Natural killer cell (primary cell): ENCODE results near the gene LPIN3. TPM values are rescaled to one million over a fixed set of nuclear protein-coding genes. Genes with fewer than 3 reads are reported as not detected.

Experiments
- ATAC-seq, 3 donors: fragments of 150-1000 bp in 2 of 3; fragments of 200-7000 bp in 1 of 3; cut with Tn5 transposase; 1 replicate in 1 of 3; 2 replicates in 2 of 3; pipeline ENCODE4 v1.10.0; 2021; ENCODE audit warnings: mild to moderate bottlenecking in 2 of 3, moderate library complexity in 2 of 3
- DNase-seq, 2 donors: peaks; one replicate each; pipeline versions ENCODE4 v3.0.0 to v3.0.0-alpha.2; 2013 to 2021; ENCODE audit warnings: mixed read lengths in 1 of 2
- H3K27ac ChIP-seq: one replicate; pipeline ENCODE4 v1.5.1; 2013; ENCODE audit warnings: mild to moderate bottlenecking, low read length
- H3K27me3 ChIP-seq: one replicate; pipeline ENCODE4 v1.6.1; 2013; ENCODE audit warnings: low read length; ENCODE audit not compliant: control insufficient read depth, insufficient read depth
- H3K36me3 ChIP-seq: one replicate; pipeline ENCODE4 v1.6.1; 2013; ENCODE audit warnings: low read length; ENCODE audit not compliant: control insufficient read depth, insufficient read depth
- H3K4me1 ChIP-seq: one replicate; pipeline ENCODE4 v1.6.1; 2013; ENCODE audit warnings: low read length; ENCODE audit not compliant: control insufficient read depth, insufficient read depth
- H3K4me3 ChIP-seq: one replicate; pipeline ENCODE4 v1.5.1; 2013; ENCODE audit warnings: low read length
- H3K9me3 ChIP-seq: one replicate; pipeline ENCODE4 v1.6.1; 2013; ENCODE audit warnings: low read length; ENCODE audit not compliant: control insufficient read depth, insufficient read depth
- H3K27ac Mint-ChIP-seq, 2 donors: one replicate each; pipeline ENCODE4 v1.8.0; 2022; ENCODE audit warnings: mild to moderate bottlenecking in 2 of 2, mixed read lengths in 2 of 2, moderate library complexity in 1 of 2
- H3K27me3 Mint-ChIP-seq, 2 donors: one replicate each; pipeline ENCODE4 v1.8.0; 2022; ENCODE audit warnings: low read depth in 2 of 2, mixed read lengths in 2 of 2
- H3K36me3 Mint-ChIP-seq: one replicate; pipeline ENCODE4 v1.8.0; 2022; ENCODE audit warnings: mixed read lengths
- H3K4me1 Mint-ChIP-seq, 2 donors: one replicate each; pipeline ENCODE4 v1.8.0; 2022; ENCODE audit warnings: mixed read lengths in 2 of 2
- H3K4me3 Mint-ChIP-seq: one replicate; pipeline ENCODE4 v1.8.0; 2022; ENCODE audit warnings: mild to moderate bottlenecking, moderate library complexity, mixed read lengths
- H3K9me3 Mint-ChIP-seq, 2 donors: one replicate each; pipeline ENCODE4 v1.8.0; 2022; ENCODE audit warnings: mixed read lengths in 2 of 2
- CTCF ChIP-seq: fragments of 200-600 bp; IDR thresholded peaks from one replicate; pipeline ENCODE4 v1.8.0; 2022; ENCODE audit warnings: antibody characterized with exemption
- WGBS: methylation state at CpG from one replicate; pipeline ENCODE4 v1.1.7; 2013; ENCODE audit warnings: missing lambda C conversion rate; ENCODE audit not compliant: insufficient coverage; 5-methylcytosine and 5-hydroxymethylcytosine counted together
- intact Hi-C: fragments of 100-400 bp; cut with micrococcal nuclease; formaldehyde crosslinking; loops from one replicate; pipeline ENCODE4 v1.14.2; 2022
- total RNA-seq, 4 donors: library from RNA; stranded (reverse); fragments of 120-200 nt in 1 of 4; gene quantifications; one replicate each; pipeline versions ENCODE4 v1.2.3 to v1.2.4, GENCODE V29; 2013 to 2022

The LPIN3 gene
- total RNA-seq, 3 donors from 2014 or later (not counting 1 experiment from before 2014, with no cell fraction given) = 0.07 to 0.28 TPM; not detected in 1

GRCh38 chr20:41339957-41340326 is 679 bp upstream of the LPIN3 start:
- peak; percentile 99 for TF ChIP-seq CTCF
- H3K27me3 ChIP-seq = peaks cover 7% of the 10 kb centered on the region
- peak overlapping the region; percentile 87 for H3K4me3 Mint-ChIP-seq
- H3K4me1 Mint-ChIP-seq = peaks cover 11% of the 10 kb centered on the region in 2 donors
- H3K27ac ChIP-seq = no peak overlapping the region
- intact Hi-C loops = loop anchor here (1.0 to 5.0 kb wide), 4 partner anchors 108 to 372 kb away; no protein-coding TSS in a partner anchor
- peak; percentile 81 to 90 for DNase-seq
- ATAC-seq = peak; percentile 89 to 97 (median 95)
- peaks cover 13% of the 10 kb centered on the region for H3K4me1 ChIP-seq
- no peaks in the 10 kb centered on the region for H3K9me3 ChIP-seq
- peak overlapping the region in 1 of 2 donors; percentile 82 for H3K27ac Mint-ChIP-seq
- WGBS = 5% methylated on average over 25 of the region's 25 CpGs
- peak overlapping the region; percentile 15 for H3K4me3 ChIP-seq
- no peaks in the 10 kb centered on the region for H3K9me3 Mint-ChIP-seq
- H3K27me3 Mint-ChIP-seq = peaks cover 11 to 19% of the 10 kb centered on the region in 2 donors
- no peaks in the 10 kb centered on the region for H3K36me3 ChIP-seq
- no peaks in the 10 kb centered on the region for H3K36me3 Mint-ChIP-seq

- H3K27me3 Mint-ChIP-seq = peaks cover 8 to 12% of the 10 kb centered on the region in 2 donors
- 93% methylated on average over 9 of the region's 9 CpGs for WGBS
- ATAC-seq (no peak), DNase-seq (no peak)
- Histone ChIP-seq H3K4me1 (peaks cover 13% of the 10 kb centered on the region), H3K27ac (no peak overlapping the region), H3K4me3 (no peak overlapping the region), H3K9me3 (no peaks in the 10 kb centered on the region), H3K36me3 (no peaks in the 10 kb centered on the region), H3K27me3 (peaks cover 7% of the 10 kb centered on the region)
- peak overlapping the region in 1 of 2 donors; percentile 3 for H3K27ac Mint-ChIP-seq
- no peak overlapping the region for H3K4me3 Mint-ChIP-seq
- TF ChIP-seq CTCF = no peak
- H3K9me3 Mint-ChIP-seq = no peaks in the 10 kb centered on the region
- H3K4me1 Mint-ChIP-seq = peaks cover 11% of the 10 kb centered on the region in 2 donors
- H3K36me3 Mint-ChIP-seq = no peaks in the 10 kb centered on the region
- intact Hi-C loops = loop anchor here (5.0 kb wide), 1 partner anchor 110 kb away; no protein-coding TSS in a partner anchor
These were observed 2.1 kb downstream of the LPIN3 start for GRCh38 chr20:41342474-41343464.

- no peak overlapping the region for H3K4me3 ChIP-seq
- H3K36me3 ChIP-seq = no peaks in the 10 kb centered on the region
- WGBS = 92% methylated on average over 4 of the region's 4 CpGs
- DNase-seq = no peak
- intact Hi-C loops = loop anchor here (5.0 kb wide), 1 partner anchor 112 kb away; no protein-coding TSS in a partner anchor
- H3K9me3 ChIP-seq = no peaks in the 10 kb centered on the region
- Mint-ChIP-seq H3K4me3 (no peak overlapping the region), H3K9me3 (no peaks in the 10 kb centered on the region), H3K27me3 (peaks cover 7 to 9% of the 10 kb centered on the region in 2 donors), H3K27ac (no peak overlapping the region), H3K4me1 (peaks cover 10 to 11% of the 10 kb centered on the region in 2 donors), H3K36me3 (no peaks in the 10 kb centered on the region)
- H3K27me3 ChIP-seq = peaks cover 5% of the 10 kb centered on the region
- no peak for ATAC-seq
- H3K4me1 ChIP-seq = peaks cover 13% of the 10 kb centered on the region
- no peak for TF ChIP-seq CTCF
- H3K27ac ChIP-seq = no peak overlapping the region
These were observed 3.9 kb downstream of the LPIN3 start for GRCh38 chr20:41344477-41344876.
